GM19351 (cell line): ENCODE results near the gene SPARC.
A peak's percentile ranks its signal among the peaks of the same experiment; 100 is the strongest.
"Not testable (repeated sequence)": the region's sequence is repeated elsewhere in the genome, so short reads cannot be mapped to it uniquely, and the experiment has no call there.

Source experiments
- ATAC-seq: cut with Tn5 transposase; IDR thresholded peaks from one replicate; pipeline ENCODE4 v1.9.1; 2021; ENCODE audit warnings: mild to moderate bottlenecking, moderate library complexity; ENCODE audit not compliant: unreplicated experiment

SPARC gene, protein sequence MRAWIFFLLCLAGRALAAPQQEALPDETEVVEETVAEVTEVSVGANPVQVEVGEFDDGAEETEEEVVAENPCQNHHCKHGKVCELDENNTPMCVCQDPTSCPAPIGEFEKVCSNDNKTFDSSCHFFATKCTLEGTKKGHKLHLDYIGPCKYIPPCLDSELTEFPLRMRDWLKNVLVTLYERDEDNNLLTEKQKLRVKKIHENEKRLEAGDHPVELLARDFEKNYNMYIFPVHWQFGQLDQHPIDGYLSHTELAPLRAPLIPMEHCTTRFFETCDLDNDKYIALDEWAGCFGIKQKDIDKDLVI

DNA sequence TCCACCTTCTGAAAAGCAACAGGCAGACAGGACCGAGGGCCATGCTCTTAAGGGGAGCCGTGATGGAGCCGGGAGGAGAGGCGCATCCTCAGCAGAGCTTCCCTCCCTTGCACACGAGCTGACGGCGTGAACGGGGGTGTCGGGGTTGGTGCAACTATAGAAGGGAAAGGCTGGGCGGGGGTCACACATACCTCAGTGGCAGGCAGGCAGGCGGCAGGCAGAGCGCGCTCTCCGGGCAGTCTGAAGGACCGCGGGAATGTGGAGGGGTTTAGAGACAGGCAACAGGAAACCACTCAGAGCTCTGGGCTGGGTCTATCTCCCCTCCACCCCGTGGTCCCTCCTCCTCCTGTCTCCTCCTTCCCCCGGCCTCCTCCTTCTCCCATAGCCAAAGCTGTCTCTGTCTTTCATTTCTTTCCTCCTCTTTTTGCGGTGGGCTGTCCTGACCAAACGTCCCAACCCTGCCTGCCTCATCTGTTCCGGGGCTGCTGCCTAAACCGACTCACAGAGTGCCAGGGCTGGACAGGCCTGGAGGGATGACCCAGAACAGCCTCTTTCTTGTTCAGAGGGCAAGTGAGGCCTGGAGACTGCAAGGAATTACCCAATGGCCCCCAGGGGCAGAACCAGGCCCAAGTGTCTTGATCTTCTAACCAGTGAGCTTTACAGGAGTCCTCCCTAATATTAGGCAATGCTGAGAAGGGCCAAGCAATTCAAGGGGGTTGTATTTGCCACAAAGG lies at the start of gene SPARC:
Gene SPARC (minus strand): TSS at position 242 of the 734 bp plus-strand sequence. CDS start 10,727 bp downstream, outside the sequence.
- no peak for ATAC-seq

DNA sequence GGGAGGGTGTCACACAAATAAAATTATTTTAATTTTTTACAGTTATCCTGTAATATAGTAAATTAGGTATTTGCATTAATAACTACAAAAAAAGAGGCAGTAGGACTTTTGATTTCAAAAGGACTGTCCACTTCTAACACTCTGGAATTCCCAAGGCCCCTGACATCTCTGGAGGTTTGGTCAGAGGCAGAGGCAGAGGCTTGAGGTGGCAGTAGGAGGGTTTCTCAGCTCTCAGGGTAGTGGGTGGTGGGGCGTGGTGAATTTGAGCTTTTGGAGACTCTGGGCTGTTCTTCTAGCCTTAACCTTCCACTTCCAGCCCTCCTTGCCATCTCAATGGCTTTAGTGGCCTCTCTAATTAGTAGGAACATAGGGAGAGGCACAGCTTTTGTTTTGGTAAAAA lies 48.9 kb upstream of the SPARC start:
- ATAC-seq, result no peak

DNA sequence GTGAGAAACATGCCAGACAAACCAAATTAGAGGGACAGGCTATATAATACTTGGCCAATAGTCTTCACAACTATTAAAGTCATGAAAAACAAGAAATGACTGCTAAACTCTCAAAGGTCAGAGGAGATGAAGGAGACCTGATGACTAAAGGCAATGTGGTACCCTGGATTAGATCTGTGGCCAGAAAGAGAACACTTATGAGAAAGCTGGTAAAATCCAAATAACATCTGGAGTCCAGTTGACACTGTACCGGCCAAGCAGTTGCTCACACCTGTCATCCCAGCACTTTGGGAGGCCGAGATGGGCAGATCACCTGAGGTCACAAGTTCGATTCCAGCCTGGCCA lies 47.3 kb upstream of the SPARC start:
- no peak for ATAC-seq

DNA sequence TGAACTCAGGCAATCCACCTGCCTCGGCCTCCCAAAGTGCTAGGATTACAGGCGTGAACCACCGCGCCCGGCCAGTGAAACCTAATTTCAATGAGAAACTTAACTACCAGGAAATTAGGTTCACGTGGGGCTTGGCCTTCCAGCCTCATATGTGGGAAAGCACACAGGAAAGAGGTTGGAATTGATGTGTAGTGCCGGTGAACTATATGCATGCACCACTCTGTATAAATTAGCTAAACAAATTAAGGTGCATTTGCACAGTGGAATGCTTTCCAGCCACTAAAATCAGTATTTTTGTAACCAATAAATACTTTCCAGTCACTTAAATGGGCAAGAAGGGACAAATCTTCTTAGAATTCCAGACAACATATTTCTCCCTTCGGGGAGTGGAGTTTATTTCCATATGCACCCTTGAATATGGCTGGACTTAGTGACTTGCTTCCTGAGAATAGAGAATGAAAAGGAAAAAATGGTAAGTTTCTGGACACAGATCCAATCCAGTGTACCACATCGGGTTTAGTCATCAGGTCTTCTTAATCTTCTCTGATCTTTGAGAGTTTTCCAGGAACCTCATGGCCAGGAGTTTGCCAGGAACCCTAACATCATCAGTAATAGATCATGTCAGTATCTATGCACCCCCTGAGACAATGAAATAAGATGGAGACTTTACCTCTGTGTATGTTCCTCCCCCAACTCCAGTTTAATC lies 46.8 kb upstream of the SPARC start:
- ATAC-seq, result no peak

DNA sequence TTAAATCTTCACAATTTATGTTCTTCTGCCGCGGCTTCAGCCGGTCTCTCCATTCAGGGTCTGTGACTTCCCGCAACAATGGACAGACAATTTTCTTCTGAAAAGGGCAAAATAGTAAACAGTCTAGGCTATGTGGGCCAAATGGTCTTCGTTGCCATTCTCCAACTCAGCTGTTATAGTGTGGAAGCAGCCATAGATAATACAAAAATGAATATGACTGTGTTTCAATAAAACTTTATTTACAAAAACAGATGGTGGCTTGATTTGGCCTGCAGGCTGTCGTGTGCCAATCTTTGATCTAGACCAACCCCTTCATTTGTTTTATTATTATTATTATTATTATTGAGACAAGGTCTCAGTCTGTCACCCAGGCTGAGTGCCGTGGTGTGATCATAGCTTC lies 43.7 kb upstream of the SPARC start:
- no peak for ATAC-seq

DNA sequence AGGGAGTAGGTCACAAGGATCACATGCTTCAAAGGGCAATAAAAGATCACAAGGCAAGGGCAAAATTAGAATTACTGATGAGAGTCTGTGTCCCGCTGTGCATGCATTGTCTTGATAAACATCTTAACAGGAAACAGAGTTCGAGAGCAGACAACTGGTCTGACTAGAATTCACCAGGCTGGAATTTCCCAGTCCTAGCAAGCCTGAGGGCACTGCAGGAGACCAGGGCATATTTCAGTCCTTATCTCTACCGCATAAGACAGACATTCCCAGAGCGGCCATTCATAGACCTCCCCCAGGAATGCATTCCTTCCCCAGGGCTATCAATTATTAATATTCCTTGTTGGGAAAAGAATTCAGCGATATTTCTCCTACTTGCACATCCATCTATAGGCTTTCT lies 42.9 kb upstream of the SPARC start:
- ATAC-seq, result not testable (repeated sequence)

DNA sequence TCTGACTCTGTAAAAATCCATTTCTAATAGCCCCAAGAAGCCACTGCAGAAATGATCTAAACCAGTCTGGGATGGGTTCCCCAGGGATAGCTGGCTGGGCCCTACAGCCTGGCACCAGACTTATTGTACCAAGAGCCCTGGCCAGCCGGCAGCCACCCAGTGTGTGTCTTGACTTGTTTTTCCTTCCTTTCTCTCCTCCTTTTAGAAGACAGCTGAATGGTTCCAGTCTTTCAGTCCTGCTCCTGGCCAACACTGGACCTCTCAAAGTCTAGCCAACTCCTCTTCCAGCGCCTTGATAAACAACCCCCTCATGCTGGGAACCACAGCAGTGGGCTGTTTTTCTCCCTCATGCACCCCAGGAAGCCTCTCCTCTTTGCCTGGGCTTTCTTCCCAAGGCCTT lies 37.6 kb upstream of the SPARC start:
- ATAC-seq, result no peak

DNA sequence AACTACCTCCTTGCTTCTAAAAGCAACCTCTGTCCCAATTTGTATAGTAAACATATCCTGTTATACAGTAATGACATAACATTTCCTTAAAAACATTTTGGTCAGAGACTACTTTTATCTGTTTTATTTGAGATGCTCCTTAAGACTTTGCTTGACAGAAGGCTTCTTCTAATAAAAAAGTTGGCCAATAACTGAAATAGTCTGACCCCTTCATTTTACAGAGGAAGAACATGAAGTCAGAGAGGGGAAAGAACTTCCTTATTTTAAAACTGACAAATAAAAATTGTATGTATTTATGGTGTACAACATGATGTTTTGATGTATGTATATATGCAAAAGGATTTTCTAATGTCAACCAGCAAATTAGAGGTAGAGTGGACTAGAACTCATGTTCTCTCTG lies 35.8 kb upstream of the SPARC start:
- no peak for ATAC-seq

DNA sequence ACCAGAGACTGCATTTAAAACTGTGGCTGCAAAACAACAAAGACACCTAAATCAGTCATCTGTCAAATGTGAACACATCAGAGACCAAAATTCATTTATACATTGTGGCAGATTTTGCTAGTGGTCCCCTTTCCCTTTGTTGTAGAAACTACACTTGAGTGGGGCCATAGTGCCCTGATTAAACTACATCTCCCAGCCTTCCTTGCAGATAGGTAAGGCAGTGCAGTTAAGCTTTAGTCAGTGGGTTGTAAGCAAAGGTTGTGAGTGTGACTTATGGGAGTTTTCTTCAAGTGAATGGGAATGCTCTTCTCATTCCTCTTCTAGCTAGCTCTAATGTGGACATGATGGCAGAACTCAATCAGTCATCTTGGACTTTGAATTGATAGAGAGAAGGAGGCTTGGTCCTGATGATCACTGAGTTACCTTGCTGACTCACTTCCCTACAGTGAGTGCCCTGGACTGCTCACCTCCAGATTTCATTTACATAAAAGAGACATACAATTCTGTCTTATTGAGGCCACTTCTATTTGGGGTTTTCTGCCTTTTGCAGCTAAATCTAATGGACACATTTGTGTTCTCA lies 35.2 kb upstream of the SPARC start:
- peak; percentile 17 for ATAC-seq

DNA sequence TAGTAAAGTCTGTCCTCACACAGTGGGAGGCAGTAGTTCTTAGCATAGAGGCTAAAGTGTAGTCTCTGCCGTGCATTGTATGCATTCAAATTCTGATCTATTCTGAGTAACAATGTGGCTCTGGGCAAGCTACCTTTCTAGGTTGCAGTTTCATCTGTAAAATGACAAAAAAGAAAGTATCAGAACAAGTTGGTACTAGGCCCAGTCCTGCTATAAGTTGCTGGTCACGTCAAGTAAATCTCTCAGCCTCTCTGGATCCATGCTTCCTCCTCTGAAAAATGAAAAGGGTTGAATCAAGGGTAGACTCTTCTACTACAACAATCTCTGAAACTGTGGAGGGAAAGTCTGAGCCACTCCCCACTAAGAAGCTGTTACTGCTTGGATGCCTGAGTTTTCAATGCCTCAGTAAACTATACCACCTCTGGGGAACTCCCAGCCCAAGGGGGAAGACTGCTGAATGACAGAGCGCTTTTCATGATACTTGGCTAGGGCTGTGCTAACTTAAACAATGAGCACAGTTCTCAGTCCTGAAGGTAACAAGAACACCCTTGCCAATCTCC lies 34.5 kb upstream of the SPARC start:
- peak; percentile 76 for ATAC-seq

DNA sequence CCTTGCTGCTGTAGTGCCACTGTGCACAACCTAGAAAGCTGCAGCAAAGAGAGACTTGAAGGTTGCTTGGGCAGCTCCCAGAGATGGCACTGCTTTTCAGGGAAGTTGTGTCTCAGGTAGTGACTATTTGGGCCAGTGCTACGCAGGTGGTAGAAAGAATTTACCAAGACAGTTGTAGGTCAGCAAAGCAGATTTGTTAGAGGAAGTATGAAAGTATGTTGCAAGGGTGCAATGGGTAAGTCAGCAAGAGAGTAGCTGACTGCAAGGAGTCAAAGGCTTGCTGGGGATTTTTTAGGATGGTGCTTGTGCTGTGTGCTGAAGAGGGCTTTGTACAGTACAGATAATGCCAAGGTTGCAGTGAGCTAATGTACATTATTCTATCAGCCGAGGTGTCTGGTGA lies 33.5 kb upstream of the SPARC start:
- ATAC-seq, result no peak

DNA sequence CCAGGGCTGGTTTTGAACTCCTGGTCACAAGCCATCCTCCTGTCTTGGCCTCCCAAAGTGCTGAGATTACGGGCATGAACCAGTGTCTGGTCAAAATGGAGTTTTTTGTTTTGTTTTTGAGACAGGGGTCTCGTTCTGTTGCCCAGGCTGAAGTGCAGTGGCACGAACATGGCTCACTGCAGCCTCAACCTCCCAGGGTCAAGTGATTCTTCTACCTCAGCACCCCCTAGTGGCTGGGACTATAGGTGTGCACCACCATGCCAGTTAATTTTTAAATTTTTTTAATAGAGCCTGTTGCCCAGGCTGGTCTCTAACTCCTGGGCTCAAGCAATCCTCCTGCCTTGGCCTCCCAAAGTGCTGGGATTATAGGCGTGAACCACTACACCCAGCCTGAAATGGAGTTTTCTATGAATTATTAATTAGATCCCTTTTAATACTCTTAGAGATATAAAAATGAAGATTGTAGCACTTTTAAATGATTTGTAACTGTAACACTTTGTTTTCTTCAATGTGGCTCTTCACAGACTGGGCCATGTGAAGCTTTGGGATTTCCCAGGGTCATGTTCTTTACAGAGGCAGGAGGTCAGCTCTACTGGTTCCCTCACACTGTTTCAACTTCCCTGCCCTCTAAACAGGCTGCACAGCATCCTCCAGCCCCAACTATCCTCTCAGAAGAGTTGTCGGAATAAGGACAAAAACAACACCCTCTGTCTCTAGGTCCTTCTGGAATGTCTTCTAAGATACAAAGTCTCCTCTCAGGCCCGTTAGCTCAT lies 32.7 kb upstream of the SPARC start:
- ATAC-seq, result no peak

DNA sequence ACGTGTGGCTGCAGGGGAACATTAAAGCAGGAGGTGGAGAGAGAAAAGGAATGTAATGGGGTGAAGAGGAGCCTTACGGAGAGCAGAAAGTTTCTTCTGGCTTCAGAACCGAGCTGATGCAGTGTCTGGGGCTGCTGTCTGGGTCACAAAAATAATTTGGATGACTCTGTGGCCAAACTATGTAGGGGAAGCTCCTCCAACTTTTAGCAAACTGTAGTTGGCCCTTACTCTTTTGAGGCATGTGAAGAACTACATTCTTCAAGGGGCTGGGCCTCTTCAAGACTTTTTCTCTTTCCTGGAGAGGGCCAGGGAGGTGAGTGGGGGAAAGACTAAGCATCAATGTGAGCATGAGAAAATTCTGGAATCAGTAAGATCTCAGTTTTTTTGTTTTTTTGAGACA lies 31.9 kb upstream of the SPARC start:
- no peak for ATAC-seq

DNA sequence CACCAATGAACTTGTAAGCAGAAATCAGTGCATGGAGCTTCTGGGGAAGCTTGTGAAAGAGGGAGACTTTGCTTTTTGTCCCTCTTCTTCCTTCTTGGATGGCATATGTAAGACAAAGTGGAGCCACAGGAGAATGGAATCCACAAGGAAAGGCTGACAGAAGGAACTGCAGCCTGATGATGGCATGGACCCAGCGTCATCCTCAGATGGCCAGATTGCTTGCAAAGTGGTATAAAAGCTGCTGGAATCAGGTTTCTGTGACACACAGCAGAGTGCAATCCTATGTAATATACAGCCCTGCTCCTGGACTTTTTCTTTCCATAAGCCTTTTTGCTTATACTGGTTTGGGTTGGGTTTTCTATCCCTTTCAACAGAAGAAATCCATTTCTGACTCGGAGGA lies 31.4 kb upstream of the SPARC start:
- no peak for ATAC-seq

DNA sequence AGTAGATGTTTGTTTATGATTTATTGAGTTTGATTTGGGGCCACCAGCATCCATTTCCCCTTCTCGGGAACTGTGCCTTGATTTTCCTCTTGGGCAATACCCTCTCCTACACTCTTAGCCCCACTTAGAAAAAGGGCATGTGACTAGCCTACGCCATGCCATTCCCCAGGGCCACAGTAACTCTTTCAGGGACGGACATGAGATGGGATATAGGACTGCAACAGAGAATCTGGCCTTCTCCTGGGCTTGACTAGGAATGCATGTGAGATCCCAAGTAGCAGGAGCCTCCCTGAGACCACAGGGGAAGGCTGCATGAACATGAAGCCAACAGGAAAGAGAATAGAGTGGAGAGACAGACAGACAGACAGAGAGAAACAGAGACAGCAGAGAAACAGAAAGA lies 30.7 kb upstream of the SPARC start:
- no peak for ATAC-seq

DNA sequence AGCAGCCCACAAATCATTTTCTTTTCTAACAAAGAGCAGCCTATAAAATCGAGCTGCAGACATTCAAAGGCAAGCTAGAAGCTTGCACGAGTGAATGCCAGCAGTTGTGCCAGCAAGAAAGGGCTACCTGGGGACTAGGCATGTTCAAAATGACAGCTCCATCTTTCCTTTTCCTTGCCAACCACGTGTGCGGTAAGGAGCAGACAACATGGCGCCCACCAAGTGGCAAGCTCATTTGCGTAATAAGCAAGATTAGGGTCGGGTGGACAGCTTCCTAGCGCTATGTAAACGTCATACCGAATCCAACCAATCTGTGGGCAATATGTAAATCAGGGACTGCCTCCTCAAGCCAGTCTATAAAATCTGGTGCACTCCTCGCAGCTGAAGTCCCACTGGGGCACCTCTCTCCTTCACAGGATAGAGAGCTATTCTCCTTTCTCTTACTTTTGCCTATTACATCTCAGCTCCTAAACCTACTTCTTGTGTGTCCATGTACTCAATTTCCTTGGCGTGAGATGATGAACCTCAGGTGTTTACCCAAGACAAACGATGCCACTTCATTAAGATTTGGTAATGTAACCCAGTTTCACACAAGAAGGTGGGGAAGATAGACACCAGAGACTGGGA lies 22.5 kb upstream of the SPARC start:
- no peak for ATAC-seq

DNA sequence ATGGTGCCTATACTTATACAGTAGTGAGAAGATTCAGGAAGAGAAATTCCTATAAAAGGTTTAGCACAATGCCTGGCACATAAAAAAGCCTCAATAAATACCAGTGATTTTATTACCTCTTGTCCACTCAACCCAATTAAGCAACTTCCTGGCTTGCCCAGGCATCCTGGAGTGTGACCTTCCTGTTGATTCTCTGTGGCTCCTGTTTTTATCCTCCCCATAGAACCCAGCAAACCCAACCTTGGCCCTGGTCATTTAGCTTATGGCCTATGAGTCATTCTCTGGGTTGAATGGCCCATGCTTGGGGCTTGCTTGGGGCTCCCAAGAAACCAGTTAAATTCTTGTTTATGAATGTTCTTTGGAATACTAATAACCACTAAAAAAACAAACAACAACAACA lies 21.4 kb upstream of the SPARC start:
- no peak for ATAC-seq

DNA sequence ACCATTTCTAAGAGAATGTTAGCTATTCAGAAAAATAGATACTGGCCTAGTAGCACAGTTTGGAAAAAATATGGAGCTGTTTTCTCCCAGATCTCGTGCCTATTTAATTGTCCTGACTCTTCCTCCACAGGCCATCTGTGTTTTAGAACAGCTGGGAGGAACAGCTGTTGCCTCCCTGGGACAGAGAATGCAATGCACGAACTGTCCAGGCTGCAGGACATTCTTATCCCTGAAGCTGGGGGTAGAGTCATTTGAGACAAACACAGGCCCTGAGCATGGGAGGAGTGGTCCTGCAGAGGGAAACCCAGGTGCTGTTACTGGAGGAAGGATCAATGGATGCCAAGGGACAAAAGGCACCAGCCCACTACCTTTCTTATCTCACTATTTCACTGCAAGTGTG lies 20.9 kb upstream of the SPARC start:
- no peak for ATAC-seq

DNA sequence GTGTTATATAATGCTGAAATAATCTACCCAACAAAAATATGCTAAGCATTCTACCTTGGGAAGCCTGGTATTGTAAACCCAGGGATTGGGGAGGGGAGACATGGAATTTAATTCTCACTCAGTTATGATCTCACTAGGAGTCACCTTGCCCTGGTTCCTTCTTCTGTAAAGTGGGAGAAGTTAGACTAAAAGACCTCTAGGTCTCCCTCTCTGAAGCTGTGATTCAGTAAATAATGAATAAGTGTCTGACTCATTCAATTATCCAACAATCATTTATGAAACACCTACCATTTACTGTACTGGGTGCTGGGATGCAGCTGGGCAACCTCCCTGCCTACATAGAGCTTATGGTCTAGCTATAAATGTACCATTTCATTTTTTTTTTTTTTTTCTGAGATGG lies 20.2 kb upstream of the SPARC start:
- no peak for ATAC-seq

DNA sequence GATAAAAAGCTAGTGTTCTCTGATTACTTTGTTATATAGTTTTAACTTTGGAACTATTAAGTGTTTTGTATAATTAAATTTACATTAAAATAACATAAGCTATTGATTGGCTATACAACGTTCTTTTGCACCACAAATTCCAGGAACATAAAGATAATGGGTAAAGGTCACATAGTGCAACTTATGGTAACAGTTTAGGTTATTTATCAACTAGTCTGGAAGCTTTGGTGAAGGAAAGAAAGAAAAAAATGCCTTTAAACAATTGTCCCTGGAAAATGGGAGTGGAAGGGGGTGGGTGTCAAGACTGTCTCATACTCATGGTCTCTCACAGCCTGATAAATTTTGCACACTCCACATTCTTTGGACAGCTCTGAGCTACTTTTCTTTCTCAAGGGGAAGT lies 17.1 kb upstream of the SPARC start:
- ATAC-seq, result no peak
